Esophagus muscularis mucosa (tissue), 4 donors: ENCODE data around the gene CNTD1. TPM values are rescaled to one million over a fixed set of nuclear protein-coding genes. Genes with fewer than 3 reads are reported as not detected.
A peak's percentile ranks its signal among the peaks of the same experiment; 100 is the strongest.

ENCODE experiments used
- DNase-seq: peaks from one replicate; pipeline ENCODE4 v3.0.0-alpha.2; 2017; ENCODE audit errors: extremely low spot score
- H3K27ac ChIP-seq, 4 donors: fragments of 200-600 bp; sonication (generic); replicated peaks in 1 of 4; 1 replicate in 3 of 4; 2 replicates in 1 of 4; pipeline ENCODE4 v1.5.1; 2016 to 2019; ENCODE audit warnings: mild to moderate bottlenecking in 1 of 4
- H3K27me3 ChIP-seq, 4 donors: fragments of 200-600 bp; sonication (generic); one replicate each; pipeline versions ENCODE4 v1.5.1 to v1.6.0; 2016 to 2019
- H3K36me3 ChIP-seq, 4 donors: fragments of 200-600 bp; sonication (generic); one replicate each; pipeline ENCODE4 v1.5.1; 2016 to 2019
- H3K4me1 ChIP-seq, 4 donors: fragments of 200-600 bp; sonication (generic); one replicate each; pipeline ENCODE4 v1.5.1; 2016 to 2019
- H3K4me3 ChIP-seq, 4 donors: fragments of 200-600 bp; sonication (generic); 1 replicate in 2 of 4; 2 replicates in 2 of 4; pipeline ENCODE4 v1.5.1; 2016 to 2019; ENCODE audit warnings: mild to moderate bottlenecking in 4 of 4, moderate library complexity in 1 of 4
- H3K9me3 ChIP-seq, 4 donors: fragments of 200-600 bp; sonication (generic); 1 replicate in 3 of 4; 2 replicates in 1 of 4; pipeline ENCODE4 v1.5.1; 2016 to 2019
- EP300 ChIP-seq: sonication (generic); formaldehyde crosslinking; IDR thresholded peaks from one replicate; pipeline ENCODE4 v1.6.1; 2017; ENCODE audit warnings: antibody characterized with exemption
- POLR2A ChIP-seq: fragments of 450-650 bp; IDR thresholded peaks from one replicate; pipeline ENCODE4 v1.6.1; 2017; ENCODE audit warnings: antibody characterized with exemption, moderate library complexity, mild to moderate bottlenecking, low read depth
- POLR2AphosphoS5 ChIP-seq, 2 donors: sonication (generic); formaldehyde crosslinking; IDR thresholded peaks; one replicate each; pipeline ENCODE4 v1.6.1; 2017; ENCODE audit warnings: antibody characterized with exemption in 2 of 2
- WGBS: methylation state at CpG from one replicate; pipeline ENCODE4 v1.1.5; 2018; 5-methylcytosine and 5-hydroxymethylcytosine counted together
- intact Hi-C: fragments of 100-400 bp; cut with DNase I; formaldehyde crosslinking; loops from one replicate; pipeline ENCODE4 v1.15.1; 2023
- total RNA-seq, 4 donors: library from RNA; depleted of rRNA; stranded (reverse); fragments of >200 nt; gene quantifications; one replicate each; pipeline versions ENCODE4 v1.1.0 to v1.2.1, GENCODE V29; 2016
- TF ChIP-seq, protein P1 (sequence below), 3 experiments: fragments of 200-600 bp in 2 of 3; fragments of 450-650 bp in 1 of 3; sonication (generic) in 2 of 3; IDR thresholded peaks; one replicate each; pipeline ENCODE4 v1.5.1; 2017 to 2019; ENCODE audit warnings: antibody characterized with exemption in 3 of 3, mild to moderate bottlenecking in 2 of 3, moderate library complexity in 1 of 3

Gene CNTD1
- total RNA-seq, 4 donors from 2014 or later: 0.50 to 3.9 (median 0.57) TPM; not detected in 1

DNA sequence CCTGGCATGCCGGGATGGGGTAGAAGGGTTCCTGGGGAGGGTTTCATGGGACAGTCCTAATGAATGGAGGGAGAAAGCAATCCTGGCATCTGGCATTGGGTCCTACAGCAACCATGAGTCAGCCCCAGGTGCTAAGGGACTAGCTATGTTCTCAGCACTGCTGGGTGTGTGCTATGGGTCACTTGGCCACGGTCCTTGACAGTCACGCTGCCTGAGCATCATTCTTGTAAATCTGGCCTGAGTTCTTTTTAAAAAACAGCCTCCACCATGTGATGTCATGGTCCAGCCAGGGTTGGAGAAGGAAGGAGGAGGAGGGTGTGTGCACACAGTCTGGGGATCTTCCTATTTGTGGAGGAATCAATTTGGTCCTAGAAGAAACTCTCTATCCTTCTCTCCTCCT, 43.9 kb upstream of the CNTD1 start:
- intact Hi-C loops: no loop called here
- Histone ChIP-seq H3K4me3 (no peak overlapping the region), H3K4me1 (peaks cover 16 to 24% (median 21%) of the 10 kb centered on the region in 4 donors), H3K27me3 (peaks cover 0 to 5% (median 0%) of the 10 kb centered on the region in 4 donors), H3K36me3 (no peaks in the 10 kb centered on the region), H3K9me3 (no peaks in the 10 kb centered on the region), H3K27ac (peak overlapping the region in 1 of 4 donors; percentile 40)
- no peak for DNase-seq
- 62% methylated on average over 3 of the region's 3 CpGs for WGBS
- TF ChIP-seq, protein P1, sequence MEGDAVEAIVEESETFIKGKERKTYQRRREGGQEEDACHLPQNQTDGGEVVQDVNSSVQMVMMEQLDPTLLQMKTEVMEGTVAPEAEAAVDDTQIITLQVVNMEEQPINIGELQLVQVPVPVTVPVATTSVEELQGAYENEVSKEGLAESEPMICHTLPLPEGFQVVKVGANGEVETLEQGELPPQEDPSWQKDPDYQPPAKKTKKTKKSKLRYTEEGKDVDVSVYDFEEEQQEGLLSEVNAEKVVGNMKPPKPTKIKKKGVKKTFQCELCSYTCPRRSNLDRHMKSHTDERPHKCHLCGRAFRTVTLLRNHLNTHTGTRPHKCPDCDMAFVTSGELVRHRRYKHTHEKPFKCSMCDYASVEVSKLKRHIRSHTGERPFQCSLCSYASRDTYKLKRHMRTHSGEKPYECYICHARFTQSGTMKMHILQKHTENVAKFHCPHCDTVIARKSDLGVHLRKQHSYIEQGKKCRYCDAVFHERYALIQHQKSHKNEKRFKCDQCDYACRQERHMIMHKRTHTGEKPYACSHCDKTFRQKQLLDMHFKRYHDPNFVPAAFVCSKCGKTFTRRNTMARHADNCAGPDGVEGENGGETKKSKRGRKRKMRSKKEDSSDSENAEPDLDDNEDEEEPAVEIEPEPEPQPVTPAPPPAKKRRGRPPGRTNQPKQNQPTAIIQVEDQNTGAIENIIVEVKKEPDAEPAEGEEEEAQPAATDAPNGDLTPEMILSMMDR (IDR thresholded peaks at IDR 0.05): no peak
- peak; percentile 42 to 46 for TF ChIP-seq POLR2AphosphoS5 (IDR thresholded peaks at IDR 0.05)

DNA sequence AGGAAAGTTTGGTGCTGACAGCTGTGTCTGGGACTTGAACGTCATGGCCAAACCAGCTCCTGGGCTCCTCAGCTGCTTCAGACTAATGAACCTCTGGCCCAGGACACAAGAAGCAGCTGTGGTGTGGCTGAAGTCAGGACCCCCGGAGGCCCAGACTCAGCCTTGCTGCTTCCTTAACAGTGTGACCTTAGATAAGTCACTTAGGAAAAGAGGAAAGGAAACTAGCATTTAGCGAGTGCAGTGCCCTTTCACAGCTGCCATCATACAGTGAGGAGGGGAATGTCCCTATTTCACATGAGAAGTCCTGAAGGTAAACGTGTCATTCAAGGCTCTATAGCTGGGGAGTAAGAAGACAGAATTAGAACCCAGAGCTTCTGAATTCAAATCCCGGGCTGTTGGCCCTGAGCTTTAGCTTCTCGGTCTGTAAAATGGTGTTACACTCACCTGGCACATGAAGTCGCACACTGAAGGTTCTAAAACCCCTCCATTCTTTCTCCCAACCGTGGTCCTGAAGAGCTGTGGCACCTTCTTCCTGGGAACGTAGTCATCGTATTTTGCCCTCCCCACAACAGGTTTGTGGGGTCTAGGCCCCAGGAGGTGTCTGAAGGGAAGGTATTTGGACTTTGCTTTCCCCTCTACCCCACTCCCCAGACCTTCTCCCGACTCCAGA, 38.5 kb upstream of the CNTD1 start:
- intact Hi-C loops: no loop called here
- Histone ChIP-seq H3K4me1 (peaks cover 25 to 43% (median 41%) of the 10 kb centered on the region in 4 donors), H3K36me3 (no peaks in the 10 kb centered on the region), H3K27ac (peak overlapping the region; percentile 66 to 75 (median 74)), H3K27me3 (peaks cover 0 to 33% (median 10%) of the 10 kb centered on the region in 4 donors), H3K9me3 (no peaks in the 10 kb centered on the region), H3K4me3 (peak overlapping the region; percentile 64 to 65 (median 64))
- TF ChIP-seq EP300 (no peak), POLR2A (no peak), POLR2AphosphoS5 (IDR thresholded peaks at IDR 0.05) (no peak)
- 58% methylated on average over 11 of the region's 11 CpGs for WGBS
- no peak for DNase-seq

DNA sequence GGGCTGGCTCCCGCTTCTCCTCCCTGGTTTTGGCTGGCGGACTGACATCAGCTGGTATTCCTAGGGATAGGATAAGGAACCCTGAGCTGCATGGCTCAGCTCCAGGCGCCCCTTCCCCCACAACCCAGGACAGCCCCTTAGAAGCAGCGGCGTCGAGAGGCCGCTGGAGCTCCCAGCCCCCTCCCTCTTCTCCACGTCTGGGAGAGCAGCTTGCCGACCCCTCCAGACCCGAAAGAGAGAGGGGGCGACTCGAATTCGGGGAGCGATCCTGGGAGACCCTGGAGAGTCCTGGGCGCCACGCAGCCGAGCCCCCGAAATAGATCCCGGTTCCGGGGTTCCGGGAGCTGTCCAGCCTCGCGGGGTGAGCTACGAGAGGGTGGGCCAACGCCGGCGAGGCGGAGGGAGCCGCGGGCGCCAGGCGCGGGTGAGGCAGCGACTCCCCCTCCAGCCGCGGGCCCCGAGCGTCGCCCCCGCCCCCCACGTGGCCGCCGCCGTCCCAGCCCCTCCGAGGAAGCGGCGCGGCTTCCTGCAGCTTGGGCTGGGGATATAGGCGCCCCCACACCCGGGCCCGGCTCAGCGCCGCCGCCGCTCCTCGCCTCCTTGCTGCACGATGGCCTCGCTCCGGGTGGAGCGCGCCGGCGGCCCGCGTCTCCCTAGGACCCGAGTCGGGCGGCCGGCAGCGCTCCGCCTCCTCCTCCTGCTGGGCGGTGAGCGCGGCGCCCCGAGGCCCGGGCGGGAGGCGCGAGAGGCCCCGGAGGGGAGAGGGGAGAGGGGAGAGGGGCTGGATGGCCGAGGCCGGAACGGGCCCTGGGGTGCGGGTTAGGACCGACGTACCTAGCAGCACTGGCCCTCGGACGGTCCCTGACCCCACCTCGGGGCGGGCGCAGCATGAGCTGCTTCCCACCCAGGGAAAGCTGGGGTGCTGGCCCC, 37.7 kb upstream of the CNTD1 start, which contains the start of gene RAMP2:
Gene RAMP2, plus strand, starts transcription at position 576 of the 930 bp plus-strand sequence. Its CDS starts 35 bp downstream, at position 611.
- Histone ChIP-seq H3K27me3 (peaks cover 0 to 33% (median 10%) of the 10 kb centered on the region in 4 donors), H3K9me3 (no peaks in the 10 kb centered on the region), H3K27ac (peak within 1 kb of the TSS; percentile 66 to 75 (median 74)), H3K4me1 (peaks cover 25 to 43% (median 41%) of the 10 kb centered on the region in 4 donors), H3K36me3 (no peaks in the 10 kb centered on the region), H3K4me3 (peak within 1 kb of the TSS; percentile 64 to 65 (median 64))
- no peak for DNase-seq
- intact Hi-C loops: no loop called here
- 9% methylated on average over 30 of the region's 92 CpGs for WGBS
- no peak for TF ChIP-seq POLR2A
- TF ChIP-seq, protein P1 (IDR thresholded peaks at IDR 0.05): peak in 1 of 3 experiments; percentile 13

DNA sequence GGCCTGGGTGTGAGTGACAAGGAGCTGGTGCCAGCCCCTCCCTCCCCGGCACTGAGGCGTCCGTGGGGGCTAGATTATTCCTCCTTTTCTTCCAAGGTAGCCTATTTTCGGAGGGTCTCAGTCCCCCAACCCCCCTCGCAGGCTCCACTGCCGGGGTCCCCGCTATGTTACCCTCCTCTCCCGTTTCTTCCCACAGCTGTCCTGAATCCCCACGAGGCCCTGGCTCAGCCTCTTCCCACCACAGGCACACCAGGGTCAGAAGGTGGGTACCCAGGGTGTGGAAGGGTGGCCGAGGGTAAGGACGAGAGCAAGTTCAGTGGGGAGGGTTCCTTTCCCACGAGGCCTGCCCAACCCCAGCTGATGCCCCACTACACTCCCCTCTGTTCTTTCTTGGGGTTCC, 37.0 kb upstream of the CNTD1 start:
- TF ChIP-seq EP300 (no peak), POLR2A (no peak), POLR2AphosphoS5 (IDR thresholded peaks at IDR 0.05) (no peak)
- TF ChIP-seq, protein P1 (IDR thresholded peaks at IDR 0.05): no peak
- H3K9me3 ChIP-seq: no peaks in the 10 kb centered on the region
- H3K36me3 ChIP-seq: no peaks in the 10 kb centered on the region
- no peak for DNase-seq
- H3K4me1 ChIP-seq: peaks cover 25 to 43% (median 41%) of the 10 kb centered on the region in 4 donors
- H3K27me3 ChIP-seq: peaks cover 0 to 33% (median 10%) of the 10 kb centered on the region in 4 donors
- intact Hi-C loops: loop anchor here (2.0 kb wide), 1 partner anchor 41 kb away; no protein-coding TSS in a partner anchor
- peak overlapping the region; percentile 66 to 75 (median 74) for H3K27ac ChIP-seq
- H3K4me3 ChIP-seq: peak overlapping the region; percentile 64 to 65 (median 64)
- 32% methylated on average over 11 of the region's 12 CpGs for WGBS

DNA sequence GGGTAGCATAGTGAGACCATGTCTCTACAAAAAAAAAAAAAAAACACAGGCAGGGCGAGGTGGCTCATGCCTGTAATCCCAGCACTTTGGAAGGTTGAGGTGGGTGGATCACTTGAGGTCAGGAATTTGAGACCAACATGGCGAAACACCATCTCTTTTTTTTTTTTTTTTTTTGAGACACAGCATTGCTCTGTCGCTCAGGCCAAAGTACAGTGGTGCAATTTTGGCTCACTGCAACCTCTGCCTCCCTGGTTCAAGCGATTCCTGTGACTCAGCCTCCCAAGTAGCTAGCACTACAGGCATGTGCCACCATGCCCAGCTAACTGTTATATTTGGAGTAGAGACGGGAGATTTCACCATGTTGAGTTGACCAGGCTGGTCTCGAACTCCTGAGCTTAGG, 32.5 kb upstream of the CNTD1 start:
- 88% methylated on average over 5 of the region's 6 CpGs for WGBS

More for the DNA sequence above, 32.5 kb upstream of the CNTD1 start:
- TF ChIP-seq, protein P1 (IDR thresholded peaks at IDR 0.05): no peak
- TF ChIP-seq POLR2AphosphoS5 (IDR thresholded peaks at IDR 0.05) (no peak), EP300 (no peak), POLR2A (no peak)
- Histone ChIP-seq H3K27me3 (peaks cover 0 to 31% (median 6%) of the 10 kb centered on the region in 4 donors), H3K27ac (no peak overlapping the region), H3K4me1 (peaks cover 21 to 27% (median 25%) of the 10 kb centered on the region in 4 donors), H3K9me3 (no peaks in the 10 kb centered on the region), H3K36me3 (no peaks in the 10 kb centered on the region), H3K4me3 (no peak overlapping the region)
- no peak for DNase-seq
- intact Hi-C loops: no loop called here
